ENCODE results near the gene CYTH1. TPM values are rescaled to one million over a fixed set of nuclear protein-coding genes. Genes with fewer than 3 reads are reported as not detected.

The CYTH1 gene
- total and polyA plus RNA-seq, 10 of the 15 experiments (the other 5 are each of a cell fraction or from before 2014, with no cell fraction given) = 6.6 to 188 (median 145) TPM

- no peak for TF ChIP-seq NFXL1 (IDR thresholded peaks at IDR 0.05; ENCODE audit: borderline replicate concordance)
- no peak for TF ChIP-seq SIN3A (IDR thresholded peaks at IDR 0.05; ENCODE audit: low read depth, low read length)
- TF ChIP-seq TBL1XR1 (IDR thresholded peaks at IDR 0.05; ENCODE audit: low read depth, low read length) = 0 out of 2 replicates have a peak, but pooled peaks have one; percentile 30
- no peak for TF ChIP-seq DPF2 (IDR thresholded peaks at IDR 0.05)
- no peak for TF ChIP-seq NFYB (IDR thresholded peaks at IDR 0.05; ENCODE audit: insufficient read depth, low read depth, low read length)
- no peak for TF ChIP-seq YBX1 (IDR thresholded peaks at IDR 0.05)
- peak; percentile 85 for TF ChIP-seq CUX1 (IDR thresholded peaks at IDR 0.05; ENCODE audit: insufficient replicate concordance, low read depth, low read length)
- TF ChIP-seq MAX (IDR thresholded peaks at IDR 0.05; ENCODE audit: low read depth, low read length) = no peak; the same call in 1 of the 2 replicates
- no peak for TF ChIP-seq USF1 (IDR thresholded peaks at IDR 0.05; ENCODE audit: borderline replicate concordance, extremely low read length, insufficient read depth, low read depth, low read length)
- TF ChIP-seq POLR2AphosphoS2 (IDR thresholded peaks at IDR 0.05; ENCODE audit: low read depth, low read length) = no peak
- no peak for TF ChIP-seq CEBPB (IDR thresholded peaks at IDR 0.05; ENCODE audit: borderline replicate concordance in 1 of 2, low read depth in 2 of 2, low read length in 2 of 2)
- TF ChIP-seq MEF2A (IDR thresholded peaks at IDR 0.05; ENCODE audit: insufficient read depth, low read depth, low read length) = no peak
- TF ChIP-seq KAT2A (conservative IDR thresholded peaks at IDR 0.05; ENCODE audit: control insufficient read depth, low read depth, low read length) = no peak
- peak; percentile 71; the same call in 1 of the 2 replicates for TF ChIP-seq TCF12 (IDR thresholded peaks at IDR 0.05; ENCODE audit: low read depth, low read length)
- no peak for TF ChIP-seq REST (IDR thresholded peaks at IDR 0.05; ENCODE audit: low read depth, low read length)
These were observed 33.9 kb downstream of the CYTH1 start (continued) for GRCh38 chr17:78748048-78748729.

Data from GM12878 (cell line).